ENCODE measurements around the gene LAMP5.

The LAMP5 gene

DNA sequence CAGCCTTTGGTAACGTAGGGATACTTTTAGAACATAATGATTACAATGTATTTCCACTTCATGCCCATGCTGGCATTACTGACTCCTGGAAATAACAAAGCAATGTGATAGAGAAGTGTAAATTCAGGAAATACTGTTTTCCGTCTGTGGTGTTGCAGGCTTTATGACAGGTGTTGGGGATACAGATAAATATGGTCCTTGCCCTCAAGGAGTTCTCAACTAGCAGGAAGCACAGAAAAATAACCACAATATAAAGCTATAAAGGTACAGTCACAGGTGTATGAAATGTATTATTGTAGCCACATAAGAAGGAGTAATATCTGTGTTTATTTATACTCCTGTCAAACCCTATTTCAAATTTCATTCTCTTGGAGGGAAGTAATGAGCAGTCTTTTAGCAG is 12.9 kb upstream of the LAMP5 start:
- DNase-seq, result no peak

- DNase-seq, result no peak
Measured at GRCh38 chr20:9503526-9504245, 10.7 kb upstream of the LAMP5 start.

DNA sequence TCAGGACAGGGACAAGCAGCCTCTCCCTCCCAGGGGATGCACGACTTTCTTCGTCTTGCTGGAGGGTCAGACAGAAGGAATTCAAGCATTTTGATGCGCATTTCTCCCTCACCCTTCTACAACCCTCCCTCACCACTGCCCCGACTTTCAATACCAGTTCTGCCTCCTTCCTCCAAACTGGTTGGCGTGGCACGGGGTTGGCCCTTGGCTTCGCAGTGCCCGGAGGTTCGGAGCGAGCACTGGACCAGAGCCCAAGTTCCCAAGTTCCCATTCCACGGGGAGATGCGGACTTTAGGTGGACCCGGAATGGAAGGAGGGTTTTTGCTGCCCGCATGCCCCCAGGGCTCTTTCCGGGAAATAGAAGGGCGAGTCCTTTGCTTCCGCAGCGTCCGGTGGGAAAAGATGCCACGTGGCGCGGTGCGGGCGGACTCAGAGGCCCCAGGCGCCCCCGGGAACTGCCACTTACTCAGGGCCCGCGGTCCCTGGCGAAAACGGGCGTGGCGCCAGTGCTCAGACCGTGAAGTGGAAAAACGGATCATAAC is 8.0 kb upstream of the LAMP5 start:
- DNase-seq, result no peak

GRCh38 chr20:9506964-9507369 is 7.4 kb upstream of the LAMP5 start:
- no peak for DNase-seq

DNA sequence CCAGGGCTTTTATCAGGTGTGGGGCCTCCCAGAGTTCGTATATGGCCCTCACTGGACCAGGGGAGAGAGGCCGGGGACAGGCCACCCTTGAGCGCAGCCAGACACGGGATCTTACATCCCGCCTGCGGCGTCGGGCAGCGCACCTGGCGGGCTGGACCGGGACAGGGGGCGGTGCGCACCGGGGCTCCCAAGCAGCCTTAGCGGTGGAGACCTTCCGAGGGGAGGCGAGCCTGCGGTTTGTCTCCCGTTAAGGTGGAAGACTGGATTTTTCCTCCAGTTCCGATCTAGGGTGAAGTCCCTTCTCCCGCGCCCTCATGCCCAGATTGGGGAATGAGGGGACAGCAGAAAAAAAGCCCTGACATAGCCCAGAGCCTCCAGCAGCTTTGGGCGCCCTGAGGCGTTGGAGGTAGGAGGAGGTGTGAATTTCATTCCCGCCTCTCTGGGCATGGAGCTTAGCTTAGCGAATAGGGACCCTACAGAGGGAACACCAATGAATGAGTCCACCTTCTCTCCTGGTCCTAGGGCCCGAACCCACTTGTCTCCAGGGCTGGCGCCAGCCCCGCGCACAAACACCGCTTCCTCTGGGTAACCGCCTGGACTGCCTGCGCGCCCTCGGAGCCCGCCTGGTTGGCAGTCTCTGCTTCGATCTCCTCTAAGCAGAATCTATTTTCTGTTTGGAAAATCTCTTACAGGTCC is 6.7 kb upstream of the LAMP5 start:
- DNase-seq, result no peak

DNA sequence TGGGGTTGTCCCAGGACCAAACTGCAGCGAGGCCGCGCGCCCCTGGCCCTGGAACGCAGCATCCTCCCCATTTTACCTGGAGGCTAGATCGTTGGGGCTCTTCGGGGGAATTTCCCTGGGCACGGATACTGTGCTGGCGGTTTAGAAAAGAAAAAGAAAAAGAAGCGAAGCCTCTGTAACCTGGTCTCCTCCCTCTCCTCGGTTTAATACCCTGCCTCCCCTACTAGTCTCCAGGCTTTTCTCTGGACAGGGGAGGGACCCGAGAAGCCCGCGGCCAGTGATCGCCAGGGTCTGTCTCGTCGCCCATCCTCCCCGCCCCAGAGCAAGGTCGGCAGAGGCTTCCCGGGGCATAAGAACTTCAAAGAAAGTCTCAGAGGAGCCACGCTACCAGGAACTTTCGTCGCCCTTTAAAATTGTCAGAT is 6.1 kb upstream of the LAMP5 start:
- DNase-seq, result no peak

- DNase-seq, result no peak
Measured at GRCh38 chr20:9508696-9509178, 5.7 kb upstream of the LAMP5 start.

- no peak for DNase-seq
Measured at GRCh38 chr20:9509246-9509645, 5.1 kb upstream of the LAMP5 start.

DNA sequence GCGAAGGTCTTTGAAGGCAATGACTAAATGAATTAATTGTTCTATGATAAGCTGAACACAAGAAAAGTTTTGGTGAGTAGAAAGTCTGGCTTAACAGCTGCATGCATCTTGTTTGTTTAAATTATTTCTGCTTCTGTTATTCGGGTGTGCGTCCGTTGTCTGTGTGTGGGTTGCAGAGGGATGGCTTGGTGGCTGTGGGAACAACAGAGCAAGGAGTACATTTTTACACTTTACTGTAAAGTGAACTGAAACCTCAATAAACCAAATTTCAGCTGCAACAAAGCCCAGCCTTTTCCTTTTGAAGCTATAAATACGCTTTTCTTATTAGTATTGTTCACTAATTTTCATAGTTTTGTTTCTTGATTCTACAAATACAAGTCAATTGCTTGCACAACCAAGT is 3.5 kb upstream of the LAMP5 start:
- no peak for DNase-seq

- no peak for DNase-seq
Measured at GRCh38 chr20:9514072-9514460, 324 bp upstream of the LAMP5 start.

DNA sequence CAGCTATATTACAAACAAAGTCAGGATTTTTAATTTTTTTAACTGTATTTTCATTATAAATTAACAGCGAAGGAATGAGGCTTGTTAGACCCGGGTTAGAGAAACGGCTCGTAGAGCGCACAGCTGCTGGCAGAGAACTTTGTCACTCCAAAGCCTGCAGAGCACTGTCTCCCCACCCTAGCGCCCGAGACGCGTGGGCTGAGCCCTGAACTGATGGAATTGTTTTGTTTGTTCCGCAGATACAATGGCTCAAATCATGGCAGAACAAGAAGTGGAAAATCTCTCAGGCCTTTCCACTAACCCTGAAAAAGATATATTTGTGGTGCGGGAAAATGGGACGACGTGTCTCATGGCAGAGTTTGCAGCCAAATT is 810 bp downstream of the LAMP5 start:
- no peak for DNase-seq

DNA sequence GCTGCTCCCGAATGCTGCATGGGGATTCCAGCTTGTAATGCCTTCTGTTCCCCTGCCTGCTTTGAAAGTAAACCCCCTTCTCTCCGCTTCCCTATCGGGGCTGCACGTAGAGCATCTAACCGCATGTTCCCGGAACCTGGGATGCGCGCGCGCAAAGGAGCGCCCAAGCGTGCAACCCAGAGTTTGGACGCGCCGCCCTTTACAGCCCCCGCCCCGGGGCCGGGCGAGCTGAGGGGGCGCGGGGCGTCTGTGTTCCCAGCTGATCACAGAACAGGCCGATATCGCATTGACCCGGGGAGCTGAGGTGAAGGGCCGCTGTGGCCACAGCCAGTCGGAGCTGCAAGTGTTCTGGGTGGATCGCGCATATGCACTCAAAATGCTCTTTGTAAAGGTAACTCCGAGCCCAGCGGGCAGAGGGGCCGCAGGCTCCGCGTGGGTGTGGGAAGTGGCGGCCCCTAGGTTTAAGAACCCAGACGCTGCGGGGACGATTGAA is 1.4 kb downstream of the LAMP5 start:
- DNase-seq, result no peak

DNA sequence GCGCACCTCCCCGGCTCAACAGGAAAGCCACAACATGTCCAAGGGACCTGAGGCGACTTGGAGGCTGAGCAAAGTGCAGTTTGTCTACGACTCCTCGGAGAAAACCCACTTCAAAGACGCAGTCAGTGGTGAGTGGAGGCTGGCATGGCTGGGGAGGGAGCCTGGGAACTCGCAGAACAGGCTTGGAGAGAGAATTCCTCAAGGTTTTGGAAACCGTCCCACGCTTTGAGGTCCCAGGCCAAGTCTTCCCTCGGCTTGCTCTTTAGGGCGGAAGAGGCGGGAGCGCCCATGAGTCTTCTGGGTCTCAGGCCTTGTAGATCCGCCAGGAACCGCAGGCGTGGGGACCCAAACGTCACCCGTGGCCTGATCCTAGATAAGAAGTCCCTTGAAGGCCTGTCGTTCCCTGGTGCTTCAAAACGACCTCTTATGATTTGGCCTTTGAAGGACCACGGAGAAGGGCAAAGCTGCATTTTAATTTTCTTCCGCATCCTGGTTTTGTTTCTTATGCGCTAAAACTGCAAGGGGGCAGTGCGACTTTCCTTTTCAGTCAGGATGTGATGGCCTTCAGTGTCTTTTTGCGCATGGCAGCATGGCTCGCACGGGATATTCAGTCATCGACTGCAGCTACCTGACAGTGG is 2.0 kb downstream of the LAMP5 start:
- DNase-seq, result no peak

DNA sequence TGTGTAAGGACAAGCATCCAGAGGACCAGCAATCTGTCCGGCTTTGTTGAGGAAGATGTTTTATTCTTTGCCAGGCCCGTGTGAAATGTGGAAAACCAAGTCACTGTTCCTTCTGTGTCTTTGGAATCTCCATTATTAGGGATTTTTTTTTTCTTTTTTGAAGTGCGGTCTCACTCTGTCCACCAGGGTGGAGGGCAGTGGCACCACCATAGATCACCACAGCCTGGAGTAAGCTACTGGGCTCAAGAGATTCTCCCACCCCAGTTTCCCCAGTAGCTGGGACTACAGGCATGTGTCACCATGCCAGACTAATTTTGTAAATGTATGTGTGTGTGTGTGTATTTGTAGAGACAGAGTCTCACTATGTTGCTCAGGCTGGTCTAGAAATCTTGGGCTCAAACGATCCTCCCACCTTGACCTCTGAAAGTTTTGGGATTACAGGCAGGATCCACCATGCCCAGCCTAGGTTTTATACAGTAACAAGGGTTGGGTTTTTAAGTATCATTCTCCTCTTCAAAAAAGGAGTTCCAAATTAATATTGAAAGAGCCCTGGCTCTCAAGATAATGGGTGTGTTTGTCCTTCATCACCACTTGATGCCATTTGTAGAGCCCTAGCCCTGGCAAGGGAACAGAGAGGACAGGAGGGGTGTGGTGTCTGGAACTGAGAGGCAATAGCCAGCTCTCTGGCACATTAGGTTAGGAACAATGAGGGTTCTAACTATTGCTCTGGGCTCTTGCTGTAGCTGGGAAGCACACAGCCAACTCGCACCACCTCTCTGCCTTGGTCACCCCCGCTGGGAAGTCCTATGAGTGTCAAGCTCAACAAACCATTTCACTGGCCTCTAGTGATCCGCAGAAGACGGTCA is 3.1 kb downstream of the LAMP5 start:
- no peak for DNase-seq

GRCh38 chr20:9518576-9519175 is 4.3 kb downstream of the LAMP5 start:
- no peak for DNase-seq

DNA sequence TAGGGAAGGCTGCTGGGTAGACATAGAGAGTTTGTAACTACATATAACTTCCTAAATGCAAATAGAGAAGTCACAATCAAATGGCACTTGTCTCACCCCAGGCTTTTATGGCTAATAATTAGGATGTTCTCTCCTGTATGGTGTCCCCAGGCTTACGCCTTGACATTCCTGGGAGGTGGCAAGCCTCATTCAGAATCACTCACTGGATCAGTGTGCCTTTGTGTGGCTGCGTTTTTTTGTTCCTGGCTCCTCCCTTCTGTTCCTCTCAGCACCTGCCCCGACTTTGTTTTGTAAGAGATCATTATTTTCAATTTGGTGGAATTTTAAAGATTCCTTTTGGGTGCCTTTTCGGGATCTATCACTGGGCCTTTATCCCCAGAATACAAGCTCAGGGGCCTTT is 5.7 kb downstream of the LAMP5 start:
- DNase-seq, result no peak

GRCh38 chr20:9523636-9524035 is 9.2 kb downstream of the LAMP5 start:
- DNase-seq, result no peak

DNA sequence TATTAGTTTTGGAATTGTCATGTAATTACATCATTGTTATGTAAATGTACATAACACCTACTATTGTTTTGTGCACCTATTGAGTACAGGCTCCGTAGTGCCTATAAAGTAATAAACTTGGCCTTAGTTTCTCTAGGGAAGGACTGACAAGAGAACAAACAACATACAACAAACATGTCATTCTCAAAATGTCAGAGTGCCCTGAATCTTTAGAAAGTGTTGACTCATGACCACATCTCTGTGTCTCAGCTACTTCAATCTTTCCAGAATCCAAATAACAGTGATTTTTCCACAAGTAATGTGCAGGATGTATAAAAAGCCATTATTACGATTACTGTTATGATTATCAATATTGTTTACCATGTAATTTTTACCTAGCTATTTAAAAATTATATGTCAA is 17.2 kb downstream of the LAMP5 start:
- no peak for DNase-seq

DNA sequence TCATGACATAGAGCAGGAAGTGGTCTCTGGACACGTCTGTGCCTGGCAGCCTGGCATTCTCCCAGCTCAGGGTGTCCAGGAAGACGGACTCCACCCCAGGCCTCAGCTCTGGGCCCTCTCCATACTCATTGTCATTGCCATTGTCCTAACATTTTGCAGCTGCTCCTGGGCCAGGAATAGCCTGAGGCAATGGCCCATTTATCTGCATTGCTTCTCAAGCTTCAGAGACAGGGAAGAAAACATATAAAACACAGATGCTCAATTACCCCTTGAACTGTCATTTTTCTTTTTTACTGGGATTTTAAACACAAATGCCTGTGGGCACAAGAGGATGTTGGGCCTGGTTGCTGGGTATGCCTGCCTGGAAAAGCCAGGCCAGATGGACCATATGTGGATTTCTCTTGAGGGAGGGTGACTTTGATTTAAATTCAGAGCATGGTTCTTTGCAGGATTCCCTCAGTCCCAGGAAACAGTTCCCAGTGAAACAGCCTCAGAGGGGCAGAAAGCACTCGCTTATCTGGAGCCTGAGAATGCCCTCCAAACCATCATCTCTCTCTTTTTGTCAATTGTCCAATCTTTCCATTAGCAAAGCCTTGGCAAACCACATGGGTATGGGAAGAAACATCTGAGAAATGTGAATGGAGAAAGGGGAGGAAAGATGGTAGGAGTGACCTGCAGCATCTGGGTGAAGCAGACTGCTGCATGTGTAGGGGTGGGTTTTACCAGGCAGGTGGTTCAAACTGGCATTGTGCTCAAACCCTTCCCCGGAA is 17.9 kb downstream of the LAMP5 start:
- no peak for DNase-seq

- no peak for DNase-seq
Measured at GRCh38 chr20:9534025-9534424, 19.6 kb downstream of the LAMP5 start.

- no peak for DNase-seq
Measured at GRCh38 chr20:9535449-9535848, 21.1 kb downstream of the LAMP5 start.

DNA sequence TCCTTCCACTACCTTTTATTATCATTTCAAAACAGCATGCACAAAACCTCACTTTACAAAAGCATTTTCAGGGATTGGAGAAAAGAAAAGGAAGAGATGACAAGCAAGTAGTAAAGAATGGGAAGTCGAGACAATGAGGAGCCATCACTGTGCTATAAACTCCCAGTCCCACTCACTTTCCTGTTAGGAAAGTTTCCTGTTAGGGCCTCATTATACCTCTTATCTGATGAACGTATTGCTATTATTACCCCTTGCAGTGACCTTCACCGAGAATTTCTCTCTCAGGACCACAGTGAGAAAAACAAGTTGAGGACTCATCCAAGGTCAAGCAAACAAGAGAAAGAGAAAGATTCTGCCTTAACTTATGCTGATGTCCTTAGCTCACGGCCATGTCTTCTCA is 28.8 kb downstream of the LAMP5 start:
- no peak for DNase-seq
